HepG2 (cell line): ENCODE results near the gene AGBL3. TPM values are rescaled to one million over a fixed set of nuclear protein-coding genes. Genes with fewer than 3 reads are reported as not detected.
A peak's percentile ranks its signal among the peaks of the same experiment; 100 is the strongest.

Experiments
- ATAC-seq: fragments of 200-7000 bp; cut with Tn5 transposase; 3 replicates; pipeline ENCODE4 v1.9.1; 2020; ENCODE audit warnings: mild to moderate bottlenecking, moderate library complexity
- BruUV-seq: library from RNA; stranded (reverse); fragments of 400-500 nt; replicated peaks from 2 replicates; lab custom pipeline; 2021; lab: Mats Ljungman, UMichigan
- CTCF ChIA-PET: fragments of 300-600 bp; formaldehyde crosslinking; extraction: SDS; loops from one replicate; lab custom pipeline; 2021; ENCODE audit warnings: low total read pairs, inconsistent platforms, low intra/inter-chr PET ratio; lab: Yijun Ruan, JAX
- POLR2A ChIA-PET: fragments of 350-600 bp; sonication (Branson Sonifier 250); formaldehyde crosslinking; loops from one replicate; lab custom pipeline; 2020; ENCODE audit warnings: antibody characterized with exemption, inconsistent platforms; lab: Yijun Ruan, JAX
- DNase-seq: peaks from one replicate; pipeline ENCODE4 v3.0.0-alpha.2; 2015; ENCODE audit warnings: low spot score
- FAIRE-seq: peaks from 3 replicates; lab custom pipeline; 2011; peaks lifted over from hg19 to GRCh38; lab: Jason Lieb, UNC
- H2AFZ ChIP-seq: one replicate; pipeline ENCODE4 v1.6.1; 2011; ENCODE audit warnings: low read length, inconsistent platforms
- H3K27ac ChIP-seq: fragments of 300-600 bp; 3 replicates; pipeline ENCODE4 v1.8.0; 2011; ENCODE audit warnings: mixed run types, mild to moderate bottlenecking, mixed read lengths, low read length, inconsistent platforms; ENCODE audit not compliant: insufficient read depth; ENCODE audit errors: extremely low read length
- H3K27me3 ChIP-seq, 2 experiments: fragments of 200-600 bp in 1 of 2; 2 replicates in 1 of 2; 3 replicates in 1 of 2; pipeline versions ENCODE4 v1.6.0 to v1.8.0; 2011; ENCODE audit warnings: low read length in 2 of 2, mild to moderate bottlenecking in 2 of 2, moderate library complexity in 2 of 2, inconsistent platforms in 1 of 2; ENCODE audit not compliant: insufficient read depth in 2 of 2, control insufficient read depth in 1 of 2
- H3K36me3 ChIP-seq, 2 experiments: fragments of 200-600 bp in 1 of 2; replicated peaks in 1 of 2; 2 replicates in 1 of 2; 3 replicates in 1 of 2; pipeline versions ENCODE4 v1.5.1 to v1.8.0; 2011; ENCODE audit warnings: low read length in 2 of 2, inconsistent platforms in 1 of 2; ENCODE audit not compliant: insufficient read depth in 2 of 2, control insufficient read depth in 1 of 2
- H3K4me1 ChIP-seq: 2 replicates; pipeline ENCODE4 v1.5.1; 2012; ENCODE audit warnings: low read length, inconsistent platforms; ENCODE audit not compliant: insufficient read depth
- H3K4me2 ChIP-seq: 2 replicates; pipeline ENCODE4 v1.6.0; 2011; ENCODE audit warnings: low read depth, low read length, inconsistent platforms
- H3K4me3 ChIP-seq, 3 experiments: fragments of 200-600 bp in 1 of 3; sonication (generic), shearing (Covaris generic) in 1 of 3; replicated peaks in 1 of 3; 2 replicates each; pipeline ENCODE4 v1.5.1; 2011 to 2016; ENCODE audit warnings: low read length in 3 of 3, inconsistent platforms in 2 of 3, low read depth in 2 of 3, mild to moderate bottlenecking in 2 of 3, control low read depth in 1 of 3, mixed read lengths in 1 of 3; ENCODE audit not compliant: insufficient read depth in 1 of 3
- H3K79me2 ChIP-seq: one replicate; pipeline ENCODE4 v1.6.1; 2011; ENCODE audit warnings: low read length, inconsistent platforms; ENCODE audit not compliant: insufficient read depth
- H3K9ac ChIP-seq: 2 replicates; pipeline ENCODE4 v1.6.0; 2011; ENCODE audit warnings: mild to moderate bottlenecking, low read depth, low read length, inconsistent platforms; ENCODE audit not compliant: insufficient read depth
- H3K9me3 ChIP-seq: 2 replicates; pipeline ENCODE4 v1.5.1; 2012; ENCODE audit warnings: mild to moderate bottlenecking, low read length
- H4K20me1 ChIP-seq: 2 replicates; pipeline ENCODE4 v1.6.0; 2011; ENCODE audit warnings: inconsistent platforms, mild to moderate bottlenecking, low read length, moderate library complexity; ENCODE audit not compliant: insufficient read depth
- IKZF1 ChIP-seq: fragments of 450-650 bp; IDR thresholded peaks from 2 replicates; pipeline ENCODE4 v1.7.1; 2016
- ZNF160 ChIP-seq: sonication (generic); formaldehyde crosslinking; IDR thresholded peaks from 2 replicates; pipeline ENCODE4 v1.8.0; 2022; ENCODE audit warnings: mild to moderate bottlenecking, inconsistent platforms, missing genetic modification reagents
- ZNF609 ChIP-seq: sonication (generic); formaldehyde crosslinking; IDR thresholded peaks from 2 replicates; pipeline ENCODE4 v1.4.0; 2020; ENCODE audit warnings: mild to moderate bottlenecking, missing genetic modification reagents, borderline replicate concordance
- WGBS: methylation state at CpG from one replicate; pipeline ENCODE4 v1.1.6; 2017; ENCODE audit warnings: low lambda C conversion rate; 5-methylcytosine and 5-hydroxymethylcytosine counted together
- in situ Hi-C: cut with HindIII; loops from 2 replicates; pipeline ENCODE4 v1.10.0; 2017; ENCODE audit warnings: low pct_unique_long_range_greater_than_20kb; ENCODE audit not compliant: extremely low pct_ligation_motif_present
- intact Hi-C: fragments of 100-400 bp; cut with micrococcal nuclease; formaldehyde crosslinking; loops from one replicate; pipeline ENCODE4 v1.10.0; 2022; ENCODE audit not compliant: unreplicated experiment
- polyA plus RNA-seq, 8 experiments: library from polyadenylated mRNA; depleted of rRNA in 3 of 8; stranded (reverse) in 7 of 8; unstranded in 1 of 8; fragments of >200 nt; fragmentation: Illumina TruSeq in 4 of 8; extraction: Trizol in 4 of 8; gene quantifications; 2 replicates each; pipeline versions ENCODE4 v1.2.1 to v1.2.3, GENCODE V29; 2011 to 2016; ENCODE audit warnings: low read depth in 4 of 8, missing spikeins in 1 of 8, mixed read lengths in 1 of 8; ENCODE audit not compliant: insufficient read depth in 1 of 8
- total RNA-seq, 5 experiments: library from RNA; depleted of rRNA; stranded (reverse); fragments of >200 nt; fragmentation: Illumina TruSeq; extraction: Trizol; gene quantifications; 2 replicates each; pipeline ENCODE4 v1.2.3, GENCODE V29; 2016; ENCODE audit warnings: low read depth in 1 of 5
- TF ChIP-seq, protein P1 (sequence below): sonication (generic); formaldehyde crosslinking; IDR thresholded peaks from 2 replicates; pipeline ENCODE4 v1.5.1; 2020; ENCODE audit warnings: mild to moderate bottlenecking, missing genetic modification reagents, moderate library complexity

AGBL3 gene
- total and polyA plus RNA-seq, 2 of the 13 experiments (the other 11 are each of a cell fraction or from before 2014, with no cell fraction given) = 2.2 to 7.2 TPM

DNA sequence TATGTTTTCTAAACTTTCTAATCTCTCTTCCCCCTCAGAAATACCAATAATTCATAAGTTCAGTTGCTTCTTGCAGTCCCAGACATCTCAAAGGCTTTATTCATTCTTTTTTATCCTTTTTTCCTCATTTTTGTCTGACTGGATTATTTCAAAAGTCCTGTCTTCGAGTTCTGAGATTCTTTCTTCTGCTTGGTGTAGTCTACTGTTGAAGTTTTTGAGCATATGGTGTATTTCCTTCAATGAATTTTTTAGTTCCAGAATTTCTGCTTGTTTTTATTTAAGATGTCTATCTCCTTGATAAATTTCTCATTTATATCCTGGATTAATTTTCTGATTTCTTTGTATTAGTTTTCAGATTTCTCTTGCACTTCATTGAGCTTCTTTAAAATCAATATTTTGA lies 170.0 kb downstream of the AGBL3 start:
- Histone ChIP-seq H3K36me3 (peaks cover 4 to 20% of the 10 kb centered on the region in 2 experiments; a peak in 4 of 5 replicates), H2AFZ (no peak overlapping the region), H3K4me1 (peaks cover 77% of the 10 kb centered on the region), H3K9ac (no peak overlapping the region), H3K4me3 (no peak overlapping the region), H3K27me3 (no peaks in the 10 kb centered on the region), H3K9me3 (peaks cover 20% of the 10 kb centered on the region), H4K20me1 (no peaks in the 10 kb centered on the region; the same call in none of the 2 replicates), H3K27ac (no peak overlapping the region), H3K4me2 (no peak overlapping the region), H3K79me2 (peaks cover 82% of the 10 kb centered on the region)
- DNase-seq (no peak), FAIRE-seq (no peak), ATAC-seq (no peak)
- TF ChIP-seq IKZF1 = no peak
- TF ChIP-seq, protein P1, sequence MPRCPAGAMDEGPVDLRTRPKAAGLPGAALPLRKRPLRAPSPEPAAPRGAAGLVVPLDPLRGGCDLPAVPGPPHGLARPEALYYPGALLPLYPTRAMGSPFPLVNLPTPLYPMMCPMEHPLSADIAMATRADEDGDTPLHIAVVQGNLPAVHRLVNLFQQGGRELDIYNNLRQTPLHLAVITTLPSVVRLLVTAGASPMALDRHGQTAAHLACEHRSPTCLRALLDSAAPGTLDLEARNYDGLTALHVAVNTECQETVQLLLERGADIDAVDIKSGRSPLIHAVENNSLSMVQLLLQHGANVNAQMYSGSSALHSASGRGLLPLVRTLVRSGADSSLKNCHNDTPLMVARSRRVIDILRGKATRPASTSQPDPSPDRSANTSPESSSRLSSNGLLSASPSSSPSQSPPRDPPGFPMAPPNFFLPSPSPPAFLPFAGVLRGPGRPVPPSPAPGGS (CRISPR knock-in tag) = no peak
- peak; percentile 99 for TF ChIP-seq ZNF160
- TF ChIP-seq ZNF609 (CRISPR knock-in tag) = no peak
- whole genome bisulfite sequencing = 94% methylated on average over 1 of the region's 1 CpG
- CTCF ChIA-PET = no interaction called here
- in situ Hi-C loops = no loop called here
- no TSS peak for BruUV-seq
- POLR2A ChIA-PET = interaction anchor here (0.6 kb wide), 1 partner anchor 8 kb away, joined by 3 read pairs; the partner anchor contains the start of gene TMEM140
- intact Hi-C loops = no loop called here
